ENCODE measurements around the gene ANKFN1. TPM values are rescaled to one million over a fixed set of nuclear protein-coding genes. Genes with fewer than 3 reads are reported as not detected.

ANKFN1 gene
- total RNA-seq, 1 donor from 2014 or later: not detected

- DNase-seq (ENCODE audit: low spot score) (no peak), ATAC-seq (peak; percentile 49)
Observed at GRCh38 chr17:56144223-56144622, 9.1 kb upstream of the ANKFN1 start.

- ATAC-seq (no peak), DNase-seq (ENCODE audit: low spot score) (no peak)
Observed at GRCh38 chr17:56146534-56146933, 6.7 kb upstream of the ANKFN1 start.

GRCh38 chr17:56148333-56148732 lies 4.9 kb upstream of the ANKFN1 start:
- DNase-seq (ENCODE audit: low spot score) (peak; percentile 65), ATAC-seq (peak; percentile 88)

GRCh38 chr17:56149266-56150036 lies 3.8 kb upstream of the ANKFN1 start:
- ATAC-seq (peak; percentile 30), DNase-seq (ENCODE audit: low spot score) (no peak)

- DNase-seq (ENCODE audit: low spot score) (no peak), ATAC-seq (no peak)
Observed at GRCh38 chr17:56150649-56151048, 2.6 kb upstream of the ANKFN1 start.

GRCh38 chr17:56157845-56158244 lies 4.6 kb downstream of the ANKFN1 start:
- ATAC-seq (no peak), DNase-seq (ENCODE audit: low spot score) (no peak)

GRCh38 chr17:56158344-56158743 lies 5.1 kb downstream of the ANKFN1 start:
- ATAC-seq (no peak), DNase-seq (ENCODE audit: low spot score) (no peak)

GRCh38 chr17:56158915-56159825 lies 5.9 kb downstream of the ANKFN1 start:
- DNase-seq (ENCODE audit: low spot score): no peak

GRCh38 chr17:56159826-56160380 lies 6.6 kb downstream of the ANKFN1 start:
- DNase-seq (ENCODE audit: low spot score): no peak
- no peak for ATAC-seq

More at GRCh38 chr17:56158915-56159825, 5.9 kb downstream of the ANKFN1 start:
- ATAC-seq: no peak

- ATAC-seq (no peak), DNase-seq (ENCODE audit: low spot score) (no peak)
Observed at GRCh38 chr17:56160422-56160821, 7.1 kb downstream of the ANKFN1 start.

- ATAC-seq (no peak), DNase-seq (ENCODE audit: low spot score) (no peak)
Observed at GRCh38 chr17:56165072-56165641, 11.9 kb downstream of the ANKFN1 start.

GRCh38 chr17:56167491-56167890 lies 14.2 kb downstream of the ANKFN1 start:
- no peak for ATAC-seq
- no peak for DNase-seq (ENCODE audit: low spot score)

GRCh38 chr17:56169621-56170020 lies 16.3 kb downstream of the ANKFN1 start:
- DNase-seq (ENCODE audit: low spot score) (no peak), ATAC-seq (no peak)

- no peak for ATAC-seq
Observed at GRCh38 chr17:56171186-56171959, 18.1 kb downstream of the ANKFN1 start.

GRCh38 chr17:56172517-56172982 lies 19.3 kb downstream of the ANKFN1 start:
- no peak for DNase-seq (ENCODE audit: low spot score)
- no peak for ATAC-seq

More at GRCh38 chr17:56171186-56171959, 18.1 kb downstream of the ANKFN1 start:
- no peak for DNase-seq (ENCODE audit: low spot score)

GRCh38 chr17:56173026-56173425 lies 19.8 kb downstream of the ANKFN1 start:
- no peak for ATAC-seq

GRCh38 chr17:56173958-56174835 lies 20.9 kb downstream of the ANKFN1 start:
- ATAC-seq (no peak), DNase-seq (ENCODE audit: low spot score) (no peak)

More at GRCh38 chr17:56173026-56173425, 19.8 kb downstream of the ANKFN1 start:
- DNase-seq (ENCODE audit: low spot score): no peak

- DNase-seq (ENCODE audit: low spot score) (no peak), ATAC-seq (no peak)
Observed at GRCh38 chr17:56175299-56175955, 22.2 kb downstream of the ANKFN1 start.

GRCh38 chr17:56176091-56176490 lies 22.8 kb downstream of the ANKFN1 start:
- ATAC-seq (no peak), DNase-seq (ENCODE audit: low spot score) (no peak)
